Hematopoietic multipotent progenitor cell treated with erythropoietin and hydrocortisone succinate and interleukin-3 and kit ligand, for 17 days (in vitro differentiated cells): ENCODE measurements around the gene ESR1.
"Not testable (repeated sequence)": the region's sequence is repeated elsewhere in the genome, so short reads cannot be mapped to it uniquely, and the experiment has no call there.

Experiments
- DNase-seq: peaks from one replicate; pipeline ENCODE4 v3.0.0-alpha.2; 2015; ENCODE audit warnings: low spot score

ESR1 gene

DNA sequence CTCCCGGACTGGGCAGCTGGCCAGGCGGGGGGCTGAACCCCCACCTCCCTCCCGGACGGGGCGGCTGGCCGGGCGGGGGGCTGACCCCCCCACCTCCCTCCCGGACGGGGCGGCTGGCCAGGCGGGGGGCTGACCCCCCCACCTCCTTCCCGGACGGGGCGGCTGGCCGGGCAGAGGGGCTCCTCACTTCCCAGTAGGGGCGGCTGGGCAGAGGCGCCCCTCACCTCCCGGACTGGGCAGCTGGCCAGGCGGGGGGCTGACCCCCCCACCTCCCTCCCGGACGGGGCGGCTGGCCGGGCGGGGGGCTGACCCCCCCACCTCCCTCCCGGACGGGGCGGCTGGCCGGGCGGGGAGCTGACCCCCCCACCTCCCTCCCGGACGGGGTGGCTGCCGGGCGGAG is 91.7 kb downstream of the ESR1 start:
- DNase-seq = not testable (repeated sequence)

- DNase-seq = not testable (repeated sequence)
Observed at GRCh38 chr6:151899796-151900195, 92.3 kb downstream of the ESR1 start.

DNA sequence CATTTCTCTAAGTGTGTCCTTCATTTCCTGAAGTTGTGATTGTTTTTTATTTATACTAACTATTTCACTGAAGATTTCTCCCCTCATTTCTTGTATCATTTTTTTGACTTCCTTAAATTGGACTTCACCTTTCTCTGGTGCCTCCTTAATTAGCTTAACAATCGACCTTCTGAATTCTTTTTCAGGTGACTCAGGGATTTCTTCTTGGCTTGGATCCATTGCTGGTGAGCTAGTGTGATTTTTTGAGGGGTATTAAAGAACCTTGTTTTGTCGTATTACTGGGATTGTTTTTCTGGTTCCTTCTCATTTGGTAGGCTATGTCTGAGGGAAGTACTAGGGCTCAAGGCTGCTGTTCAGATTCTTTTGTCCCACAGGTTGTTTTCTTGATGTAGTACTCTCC is 92.8 kb downstream of the ESR1 start:
- DNase-seq = no peak

- DNase-seq = no peak
Observed at GRCh38 chr6:151901009-151901411, 93.5 kb downstream of the ESR1 start.

GRCh38 chr6:151904631-151905030 is 97.1 kb downstream of the ESR1 start:
- no peak for DNase-seq

DNA sequence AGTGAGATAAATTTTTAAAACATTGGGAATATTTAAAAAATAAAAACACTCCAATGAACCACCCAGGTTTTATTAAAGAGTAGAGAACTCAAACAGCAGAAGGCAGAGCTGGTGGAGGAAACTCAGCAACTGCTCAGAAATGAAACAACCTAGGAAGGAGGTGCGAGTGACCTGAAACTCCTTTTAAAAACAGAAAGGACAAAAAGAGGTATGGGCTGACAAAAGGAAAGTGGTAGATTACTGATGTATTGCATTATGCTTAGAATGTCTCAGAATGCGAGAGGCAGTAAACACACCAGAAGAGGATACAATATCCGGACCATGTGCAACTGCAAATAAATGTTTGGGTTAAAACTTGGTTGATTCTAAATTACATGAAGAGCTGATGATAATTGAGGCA is 97.6 kb downstream of the ESR1 start:
- no peak for DNase-seq

- DNase-seq = no peak
Observed at GRCh38 chr6:151905854-151906253, 98.4 kb downstream of the ESR1 start.

GRCh38 chr6:151911401-151911800 is 103.9 kb downstream of the ESR1 start:
- DNase-seq = no peak

GRCh38 chr6:151914484-151914883 is 107.0 kb downstream of the ESR1 start:
- DNase-seq = no peak

DNA sequence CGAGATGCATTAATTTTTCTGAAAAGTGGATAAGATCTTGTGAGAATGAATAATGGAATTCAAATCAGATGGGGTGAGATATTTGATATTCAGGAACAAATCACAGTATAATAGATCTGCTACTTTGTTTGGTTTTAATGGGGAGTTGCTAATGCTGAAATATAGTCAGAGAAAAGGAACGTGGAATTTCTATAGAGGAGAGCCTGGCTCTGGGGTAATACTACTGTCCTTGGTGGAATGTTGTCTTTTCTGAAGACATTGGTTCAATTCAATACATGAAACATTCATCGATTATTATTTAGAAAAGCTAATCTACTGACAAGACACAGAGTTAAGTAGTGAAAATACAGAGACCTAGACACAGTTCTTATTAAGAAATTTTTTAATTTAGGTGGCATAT is 108.6 kb downstream of the ESR1 start:
- no peak for DNase-seq

DNA sequence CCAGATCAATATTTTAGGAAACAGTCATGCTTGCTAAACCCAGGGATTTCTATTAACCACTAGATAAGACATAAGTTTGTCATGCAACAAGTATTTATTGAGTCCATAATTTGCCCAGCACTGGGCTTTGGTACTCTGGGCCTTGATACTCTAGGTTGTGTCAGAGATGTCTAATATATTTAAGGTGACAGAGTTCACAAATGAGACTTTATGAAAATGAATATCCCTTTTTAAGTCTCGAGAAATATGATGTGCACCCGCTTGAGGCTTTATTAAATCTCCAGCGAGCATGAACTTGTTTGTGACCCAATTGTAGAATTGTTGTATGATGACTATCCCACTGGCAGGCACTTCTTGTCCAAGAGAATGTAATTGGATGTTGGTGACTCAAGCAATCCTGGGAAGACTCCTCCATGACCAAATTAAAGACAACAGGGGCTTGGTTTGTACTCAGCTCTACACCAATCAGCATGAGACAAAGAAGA is 109.2 kb downstream of the ESR1 start:
- DNase-seq = no peak

DNA sequence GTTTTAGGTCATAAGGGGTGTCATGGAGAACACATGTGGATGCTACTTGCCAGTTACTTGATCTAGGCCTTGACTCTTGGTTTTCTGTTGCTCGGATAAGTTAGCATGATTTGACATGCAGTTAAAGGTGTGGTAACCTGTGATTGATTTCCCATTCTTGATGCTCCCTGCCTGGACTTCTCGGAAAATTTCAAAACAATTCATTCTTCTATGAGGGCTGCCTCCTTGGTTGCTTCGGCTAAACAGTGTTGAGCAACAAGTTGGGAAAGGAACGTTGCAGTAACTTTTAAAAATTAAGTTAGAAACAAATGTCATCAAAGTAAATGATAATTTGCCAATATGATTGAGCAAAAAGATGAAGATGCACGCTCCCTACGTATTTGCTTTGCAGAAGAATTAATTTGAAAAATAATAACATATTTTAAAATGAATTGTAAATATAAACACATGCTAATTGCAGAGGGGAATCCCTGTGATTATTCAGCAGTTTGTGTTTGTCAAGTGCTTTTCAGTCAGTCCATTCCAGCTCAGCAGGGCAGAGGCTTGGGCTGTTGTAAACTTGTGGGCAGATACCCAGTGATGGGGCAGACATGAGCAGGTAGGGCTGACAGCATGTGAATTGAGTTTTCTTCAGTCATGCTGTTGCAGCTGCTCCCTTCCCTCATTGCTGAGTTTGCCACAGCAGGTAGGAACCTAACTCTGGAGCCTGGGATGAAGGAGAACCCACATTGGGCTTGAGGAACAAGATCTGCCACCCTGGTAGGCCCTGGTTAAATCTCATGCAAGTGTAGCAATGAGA is 110.2 kb downstream of the ESR1 start:
- no peak for DNase-seq

GRCh38 chr6:151940307-151940706 is 132.8 kb downstream of the ESR1 start:
- DNase-seq = no peak

DNA sequence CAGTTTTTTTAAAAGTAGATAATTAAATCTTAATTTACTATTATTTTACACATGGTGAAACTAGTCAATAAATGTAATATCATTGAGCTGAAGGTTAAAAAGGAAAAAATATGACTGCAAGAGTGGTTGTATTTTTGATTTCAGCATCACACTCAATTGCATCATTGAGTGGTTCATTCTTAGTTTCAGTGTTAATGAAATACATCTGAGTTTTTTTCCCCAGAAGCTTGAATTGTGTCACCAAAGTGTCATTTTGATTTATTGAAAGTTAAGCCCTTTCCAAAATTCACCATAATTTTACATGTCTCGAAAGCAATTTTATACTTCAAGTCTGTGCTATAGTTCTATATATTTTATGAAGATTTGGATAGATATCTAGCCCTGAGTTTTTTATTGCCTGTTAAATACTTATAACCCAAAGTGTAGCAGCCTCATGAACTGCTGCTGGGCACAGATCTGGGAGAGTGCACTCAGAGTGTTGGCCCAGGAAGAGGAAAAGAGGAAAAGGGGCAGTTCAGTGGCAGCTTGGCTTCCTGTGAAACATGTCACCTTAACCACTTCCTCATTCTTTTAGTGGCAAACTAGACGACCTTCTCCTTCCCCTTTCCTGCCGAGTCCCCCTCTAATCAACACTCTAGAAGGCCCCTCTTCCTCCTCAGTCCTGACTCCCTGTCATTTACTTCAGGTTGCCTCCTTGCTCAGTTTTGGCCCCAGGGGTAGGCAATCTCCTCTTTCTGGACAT is 140.7 kb downstream of the ESR1 start:
- no peak for DNase-seq

GRCh38 chr6:151958332-151958731 is 150.8 kb downstream of the ESR1 start:
- no peak for DNase-seq

DNA sequence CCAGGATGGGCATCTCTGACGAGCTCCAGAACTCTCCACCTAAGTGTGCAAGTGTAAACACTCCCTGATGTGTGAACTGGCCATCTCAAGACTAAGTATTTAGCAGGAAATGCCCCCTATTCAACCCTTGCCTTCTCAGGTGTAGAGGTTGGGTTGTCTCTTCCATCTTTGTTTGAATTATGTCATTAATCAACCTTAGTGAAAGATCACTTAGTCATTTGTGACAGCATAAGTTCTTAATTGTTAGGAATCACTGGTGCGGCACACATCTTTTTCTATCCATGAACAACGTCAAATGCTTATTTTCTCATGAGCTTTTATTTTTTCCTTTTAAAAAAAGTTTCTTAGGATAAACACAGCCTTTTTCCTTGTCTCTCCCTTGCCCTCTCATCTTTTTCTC is 151.6 kb downstream of the ESR1 start:
- DNase-seq = no peak

DNA sequence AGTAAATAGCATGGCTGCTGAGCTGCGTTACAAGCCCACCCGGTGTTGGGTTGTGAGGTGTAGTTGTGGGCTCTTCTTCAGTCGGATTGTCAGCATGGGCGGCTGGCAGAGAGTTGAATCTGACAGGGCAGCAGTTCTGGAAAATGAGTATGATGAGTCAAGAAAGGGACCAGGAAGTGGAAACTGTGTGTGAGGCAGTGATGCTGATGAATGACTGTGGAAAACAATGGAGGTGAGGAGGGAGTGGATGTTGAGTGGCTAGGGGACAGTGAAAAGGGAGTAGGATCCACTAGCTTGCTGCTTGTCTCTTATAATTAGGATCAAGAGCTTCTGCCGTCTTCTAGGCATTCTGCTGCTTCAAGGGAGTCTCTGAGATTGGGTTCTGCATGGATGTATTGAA is 154.3 kb downstream of the ESR1 start:
- DNase-seq = no peak

DNA sequence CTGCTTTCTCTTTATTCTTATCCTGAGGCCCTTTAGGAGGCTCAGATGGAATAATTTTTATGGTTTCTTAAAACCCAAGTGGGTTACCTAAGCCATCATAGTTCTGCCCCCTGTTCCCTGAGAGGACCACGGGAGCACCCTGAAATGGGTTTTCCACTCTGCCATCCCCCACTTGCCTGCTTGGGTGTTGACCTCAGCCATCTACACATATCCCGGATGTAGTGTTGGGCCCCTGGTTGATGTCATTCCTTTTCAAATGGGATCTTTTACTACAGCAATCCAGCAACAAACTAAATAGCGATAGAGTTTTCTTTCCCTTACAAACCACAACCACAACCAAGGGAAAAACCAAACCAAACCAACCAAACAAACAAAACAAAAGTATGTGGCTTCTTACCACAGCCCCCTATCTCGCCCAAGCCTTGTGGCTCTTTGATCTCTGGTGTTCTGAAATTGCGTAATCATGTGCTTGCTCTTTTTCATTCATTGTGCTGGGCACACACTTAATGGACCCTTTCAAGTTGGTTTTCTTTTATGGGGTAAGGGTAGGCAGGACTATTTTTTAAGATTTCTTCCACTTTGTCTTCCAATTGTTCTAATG is 154.9 kb downstream of the ESR1 start:
- DNase-seq = no peak

- no peak for DNase-seq
Observed at GRCh38 chr6:151963001-151963400, 155.5 kb downstream of the ESR1 start.

- not testable (repeated sequence) for DNase-seq
Observed at GRCh38 chr6:151964412-151964811, 156.9 kb downstream of the ESR1 start.

DNA sequence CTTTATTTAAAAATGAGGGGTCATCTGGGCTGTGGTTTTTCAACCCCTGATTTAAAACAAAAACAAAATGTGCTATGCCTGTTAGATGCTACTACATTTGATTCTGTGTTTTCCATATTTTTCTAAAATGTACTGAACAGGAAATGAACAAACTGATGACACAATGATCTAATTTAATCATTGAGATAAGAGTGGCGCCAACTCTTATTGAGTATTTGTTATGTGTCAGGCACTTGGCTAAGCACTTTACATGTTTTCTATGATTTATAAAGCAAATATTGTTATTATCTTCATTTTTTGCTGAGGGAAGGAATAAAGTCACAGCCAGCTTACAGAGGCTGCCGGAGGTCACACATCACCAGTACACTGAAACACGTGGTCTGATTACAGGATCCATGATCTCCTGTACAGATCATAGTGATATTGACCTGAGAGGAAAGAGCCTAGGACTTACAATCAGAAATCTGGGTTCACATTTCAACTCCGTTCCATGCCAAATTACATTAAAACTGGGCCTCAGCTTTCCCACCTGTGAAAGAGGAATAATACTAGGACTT is 166.7 kb downstream of the ESR1 start:
- DNase-seq = no peak

DNA sequence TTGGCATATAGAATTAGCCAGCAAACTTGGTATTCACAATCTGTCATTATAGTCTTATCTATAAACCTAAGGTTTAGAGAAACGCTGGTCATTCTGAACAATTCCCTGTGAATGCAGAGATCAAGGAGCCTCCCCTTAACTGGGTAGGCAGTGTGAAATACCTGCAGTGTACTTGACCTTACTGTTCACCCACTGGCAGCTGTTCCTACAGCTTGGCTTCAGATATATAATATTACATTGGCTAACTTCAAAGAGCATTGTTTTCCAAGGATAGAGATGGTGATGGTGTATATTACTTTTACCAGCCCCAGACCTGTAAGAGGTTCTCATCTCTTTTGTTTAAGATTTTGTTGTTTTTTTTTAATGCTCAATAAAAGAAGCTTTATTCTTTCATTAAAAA is 168.3 kb downstream of the ESR1 start:
- DNase-seq = no peak

GRCh38 chr6:151988199-151988598 is 180.7 kb downstream of the ESR1 start:
- not testable (repeated sequence) for DNase-seq
